ENCODE measurements around the gene PKP3. TPM values are rescaled to one million over a fixed set of nuclear protein-coding genes. Genes with fewer than 3 reads are reported as not detected.

PKP3 gene
- total and polyA plus RNA-seq, 9 of the 15 experiments (the other 6 are each of a cell fraction or from before 2014, with no cell fraction given) = 0.11 to 110 (median 30.7) TPM

DNA sequence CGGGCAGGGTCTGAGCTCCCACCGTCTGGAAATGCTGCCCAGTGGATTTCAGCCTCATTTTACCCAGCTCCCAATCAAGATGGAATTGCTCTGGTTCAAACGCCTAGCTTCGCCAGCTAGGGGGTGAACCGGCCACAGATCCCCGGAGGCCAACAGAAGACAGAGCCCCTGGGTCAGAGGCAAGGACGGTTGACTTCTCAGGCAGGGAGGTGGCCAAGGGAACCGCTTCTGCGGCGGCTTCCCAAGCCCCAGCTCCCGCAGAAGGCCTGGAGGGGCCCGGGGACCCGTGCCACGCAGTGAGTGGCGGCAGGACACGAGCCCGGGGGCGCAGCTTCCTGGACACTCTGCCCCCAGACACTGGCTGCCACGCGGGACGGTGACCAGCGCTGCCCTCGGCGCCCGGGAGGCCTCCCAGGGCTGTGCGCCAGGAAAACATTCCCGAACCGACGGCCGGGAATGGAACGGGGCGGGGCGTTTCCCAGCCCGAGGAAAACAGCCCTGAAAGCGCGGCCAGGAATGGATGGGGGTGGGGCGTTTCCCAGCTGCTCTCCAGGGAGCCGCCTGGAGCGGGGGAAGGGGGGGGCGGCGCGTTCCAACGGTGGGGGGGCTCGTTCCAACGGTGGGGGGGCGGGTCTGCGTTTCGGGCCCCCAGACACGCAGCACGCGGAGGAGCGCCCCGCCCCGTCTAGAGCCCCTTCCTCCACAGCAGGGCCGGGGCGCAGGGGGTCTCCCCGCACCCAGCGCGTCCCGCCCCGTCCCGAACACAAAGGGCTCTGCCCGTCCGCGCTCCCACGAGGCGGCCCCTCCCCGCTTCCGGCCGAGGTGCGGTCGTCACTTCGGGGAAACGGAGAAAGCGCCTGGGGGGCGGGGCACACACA is 38.2 kb upstream of the PKP3 start (continued):
- no peak for TF ChIP-seq ZBTB40 (IDR thresholded peaks at IDR 0.05)
- TF ChIP-seq ZBTB40 (CRISPR knock-in tag; IDR thresholded peaks at IDR 0.05) = no peak
- TF ChIP-seq ZNF512 (tag; IDR thresholded peaks at IDR 0.05) = no peak
- TF ChIP-seq, protein P1, sequence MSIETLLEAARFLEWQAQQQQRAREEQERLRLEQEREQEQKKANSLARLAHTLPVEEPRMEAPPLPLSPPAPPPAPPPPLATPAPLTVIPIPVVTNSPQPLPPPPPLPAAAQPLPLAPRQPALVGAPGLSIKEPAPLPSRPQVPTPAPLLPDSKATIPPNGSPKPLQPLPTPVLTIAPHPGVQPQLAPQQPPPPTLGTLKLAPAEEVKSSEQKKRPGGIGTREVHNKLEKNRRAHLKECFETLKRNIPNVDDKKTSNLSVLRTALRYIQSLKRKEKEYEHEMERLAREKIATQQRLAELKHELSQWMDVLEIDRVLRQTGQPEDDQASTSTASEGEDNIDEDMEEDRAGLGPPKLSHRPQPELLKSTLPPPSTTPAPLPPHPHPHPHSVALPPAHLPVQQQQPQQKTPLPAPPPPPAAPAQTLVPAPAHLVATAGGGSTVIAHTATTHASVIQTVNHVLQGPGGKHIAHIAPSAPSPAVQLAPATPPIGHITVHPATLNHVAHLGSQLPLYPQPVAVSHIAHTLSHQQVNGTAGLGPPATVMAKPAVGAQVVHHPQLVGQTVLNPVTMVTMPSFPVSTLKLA (conservative IDR thresholded peaks at IDR 0.05) = peak; percentile 30 to 69; a peak in 3 of 4 replicates
- TF ChIP-seq CSDE1 (IDR thresholded peaks at IDR 0.05) = no peak
- TF ChIP-seq RERE (CRISPR knock-in tag; IDR thresholded peaks at IDR 0.05; ENCODE audit: borderline replicate concordance) = no peak
- TF ChIP-seq NFE2 (IDR thresholded peaks at IDR 0.05; ENCODE audit: low read depth) = no peak
- TF ChIP-seq ZFP30 (CRISPR knock-in tag; IDR thresholded peaks at IDR 0.05; ENCODE audit: borderline replicate concordance) = no peak

Measured in K562 (cell line).